GM19438 (cell line): Measurements from ENCODE around the gene SLC25A19.

Source experiments
- ATAC-seq: cut with Tn5 transposase; IDR thresholded peaks from one replicate; pipeline ENCODE4 v1.9.1; 2021; ENCODE audit warnings: low read depth; ENCODE audit not compliant: unreplicated experiment

SLC25A19 gene

GRCh38 chr17:75244133-75244866 is 44.9 kb downstream of the SLC25A19 start:
- no peak for ATAC-seq

DNA sequence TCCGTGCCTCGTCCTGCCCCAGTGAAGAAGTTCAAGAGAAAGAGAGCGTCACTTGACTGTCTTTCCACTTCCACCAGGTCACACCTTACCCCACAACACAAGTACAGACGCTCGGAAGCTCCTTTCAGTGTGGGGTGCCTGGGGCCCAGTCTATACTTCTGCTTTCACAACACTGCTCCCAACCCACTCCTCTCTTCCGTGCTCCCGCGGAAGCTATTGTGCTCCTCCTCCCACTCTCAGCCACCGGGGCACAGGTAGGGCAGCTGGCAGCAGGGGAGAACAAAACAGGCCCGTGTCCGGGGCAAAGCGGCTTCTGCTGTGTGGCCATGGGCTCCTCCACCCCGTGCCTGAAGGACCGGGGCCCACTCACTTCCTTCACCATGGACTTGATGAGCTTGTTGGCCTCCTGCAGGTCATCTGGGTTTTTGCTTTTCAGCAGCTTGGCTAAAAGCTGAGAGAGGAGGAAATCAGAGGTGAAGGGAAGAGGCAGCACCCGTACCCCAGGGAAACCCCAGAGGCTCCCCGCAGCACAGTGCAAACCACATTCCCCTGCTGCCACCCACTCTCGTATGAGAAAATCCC is 46.7 kb downstream of the SLC25A19 start:
- ATAC-seq: no peak

- ATAC-seq: no peak
Observed at GRCh38 chr17:75241996-75242460, 47.2 kb downstream of the SLC25A19 start.

DNA sequence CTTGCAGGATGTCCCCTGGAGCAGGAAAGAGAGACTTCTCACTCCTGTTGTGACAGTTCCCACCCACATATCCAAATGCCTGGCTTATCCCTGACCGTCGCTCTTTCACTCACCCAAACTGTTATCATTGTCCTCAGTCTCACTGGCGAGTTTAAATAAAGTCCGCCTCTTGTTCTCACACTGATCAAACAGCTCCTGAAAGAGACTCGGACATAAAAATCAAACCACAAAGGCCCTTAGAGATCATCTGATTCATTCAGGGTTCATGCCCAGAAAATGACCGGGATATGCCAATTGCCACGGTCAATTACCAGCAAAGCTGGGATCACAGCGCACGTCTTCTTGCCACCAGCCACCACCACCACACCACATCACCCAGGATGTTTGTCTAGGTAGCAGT is 47.7 kb downstream of the SLC25A19 start:
- ATAC-seq: no peak

- ATAC-seq: no peak
Observed at GRCh38 chr17:75241143-75241430, 48.1 kb downstream of the SLC25A19 start.

DNA sequence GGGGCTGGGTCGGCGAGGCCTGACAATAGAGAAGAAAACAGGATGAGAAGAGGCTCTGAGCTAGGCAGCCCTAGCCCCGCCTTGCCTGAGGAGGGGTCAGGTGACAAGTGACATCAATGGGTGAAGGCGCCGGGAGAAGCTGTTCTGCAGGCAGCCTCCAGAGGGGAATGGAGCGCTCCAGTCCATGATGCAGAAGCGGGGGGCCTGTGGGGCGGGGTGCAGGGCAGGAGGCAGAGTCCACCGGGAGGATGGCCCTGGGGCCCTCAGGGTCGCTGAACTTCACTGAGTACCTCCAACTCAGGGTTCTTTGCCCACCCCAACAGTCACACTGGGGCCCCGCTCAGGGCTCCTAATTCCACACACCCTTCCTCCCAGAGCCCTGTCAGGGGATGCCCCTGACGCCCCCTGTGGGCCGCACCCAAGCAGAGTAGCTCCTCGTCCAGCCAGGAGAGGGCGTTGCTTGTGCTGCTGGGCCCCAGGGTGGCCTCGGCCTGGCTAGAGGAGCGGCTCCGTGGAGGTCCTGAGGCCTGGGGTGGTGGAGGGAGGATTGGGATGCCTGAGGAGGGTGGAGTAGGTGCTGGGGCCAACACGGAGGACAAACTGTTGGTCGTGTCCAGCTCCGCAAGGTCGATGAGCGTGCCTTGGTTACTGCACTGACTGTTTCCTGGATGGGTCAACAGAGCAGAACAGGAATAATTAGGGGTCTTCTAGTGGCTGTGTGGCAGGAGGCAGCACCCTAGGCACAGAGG is 48.7 kb downstream of the SLC25A19 start:
- no peak for ATAC-seq

DNA sequence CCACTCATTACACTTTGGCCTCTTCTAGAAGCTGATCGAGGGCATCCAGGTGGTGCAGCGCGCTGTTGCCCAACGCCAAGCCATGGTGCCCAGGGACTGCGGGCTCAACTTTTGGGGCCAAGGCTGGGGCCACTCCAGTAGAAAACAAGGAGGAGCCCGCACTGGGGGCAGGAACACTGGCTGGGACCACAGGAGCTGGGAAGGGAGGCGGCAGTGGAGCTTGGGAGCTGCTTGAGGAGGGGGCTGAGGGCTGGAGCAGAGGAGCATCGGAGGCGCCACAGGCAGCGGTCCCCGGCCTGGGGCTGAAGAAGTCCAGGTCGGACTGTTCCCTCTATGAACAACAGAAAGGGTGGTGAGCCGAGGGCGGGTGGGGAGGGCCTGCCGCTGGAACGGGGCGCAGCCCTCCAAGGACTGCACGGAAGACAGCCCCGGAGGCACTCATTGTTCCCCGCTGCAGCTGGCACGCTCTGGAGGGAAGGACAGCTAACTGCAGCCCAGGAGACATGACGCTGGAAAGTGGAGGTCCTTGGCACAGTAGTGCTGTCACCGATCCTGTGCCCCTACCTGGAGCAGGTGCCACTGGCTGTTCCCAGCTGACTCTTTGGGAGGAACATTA is 49.3 kb downstream of the SLC25A19 start:
- no peak for ATAC-seq

DNA sequence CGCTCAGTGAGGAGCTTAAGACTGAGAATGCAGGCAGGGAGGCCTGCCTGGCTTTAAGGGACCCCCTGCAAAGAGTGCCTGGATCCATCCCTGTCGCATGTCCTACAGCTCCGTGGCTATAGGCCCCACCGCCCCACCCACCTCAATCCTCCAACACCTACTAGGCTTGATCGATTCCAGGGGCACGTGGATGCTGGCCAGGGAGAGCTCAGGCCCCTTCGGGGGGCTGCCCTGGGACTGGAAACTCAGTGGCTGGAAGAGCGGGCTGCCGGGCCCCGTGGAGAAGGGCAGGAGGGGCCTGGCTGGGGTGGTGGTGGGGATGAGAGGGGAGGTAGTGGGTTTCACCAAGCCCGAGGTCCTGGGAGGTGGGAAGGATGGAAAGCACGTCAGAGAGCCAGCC is 50.0 kb downstream of the SLC25A19 start:
- ATAC-seq: no peak

GRCh38 chr17:75238684-75239191 is 50.5 kb downstream of the SLC25A19 start:
- no peak for ATAC-seq

GRCh38 chr17:75238020-75238580 is 51.1 kb downstream of the SLC25A19 start:
- no peak for ATAC-seq

GRCh38 chr17:75237100-75238014 is 51.9 kb downstream of the SLC25A19 start:
- ATAC-seq: no peak

- ATAC-seq: no peak
Observed at GRCh38 chr17:75232786-75233185, 56.4 kb downstream of the SLC25A19 start.

GRCh38 chr17:75231741-75232464 is 57.3 kb downstream of the SLC25A19 start:
- no peak for ATAC-seq

DNA sequence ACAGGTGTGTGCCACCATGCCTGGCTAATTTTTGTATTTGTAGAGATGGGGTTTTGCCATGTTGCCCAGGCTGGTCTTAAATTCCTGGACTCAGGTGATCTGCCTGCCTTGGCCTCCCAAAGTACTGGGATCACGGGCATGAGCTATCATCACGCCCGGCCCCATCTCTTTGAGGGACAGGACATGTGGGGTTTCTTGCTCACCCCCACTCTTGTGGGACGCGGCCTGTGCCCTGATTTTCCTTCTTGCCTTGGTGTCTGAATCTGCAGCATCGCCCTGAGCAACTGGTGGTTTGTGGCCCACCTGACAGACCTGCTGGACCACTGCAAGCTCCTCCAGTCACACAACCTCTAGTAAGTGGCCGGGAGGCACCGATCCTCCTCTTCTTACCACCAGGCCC is 58.2 kb downstream of the SLC25A19 start:
- no peak for ATAC-seq

GRCh38 chr17:75228847-75229246 is 60.4 kb downstream of the SLC25A19 start:
- ATAC-seq: no peak

GRCh38 chr17:75228305-75228704 is 60.9 kb downstream of the SLC25A19 start:
- ATAC-seq: no peak

- no peak for ATAC-seq
Observed at GRCh38 chr17:75227729-75228128, 61.5 kb downstream of the SLC25A19 start.

GRCh38 chr17:75225016-75225415 is 64.2 kb downstream of the SLC25A19 start:
- no peak for ATAC-seq
